G401 (cell line): ENCODE measurements around the gene CPN2. TPM values are rescaled to one million over a fixed set of nuclear protein-coding genes. Genes with fewer than 3 reads are reported as not detected.

Source experiments
- DNase-seq: peaks from one replicate; pipeline ENCODE4 v3.0.0-alpha.2; 2015; ENCODE audit warnings: low spot score
- in situ Hi-C: cut with HindIII; loops from 2 replicates; pipeline ENCODE4 v1.10.0; 2016; ENCODE audit warnings: low sequenced_read_pairs, mixed read lengths
- total RNA-seq: library from RNA; depleted of rRNA; stranded (reverse); fragments of >200 nt; shearing (Covaris generic); gene quantifications from 2 replicates; pipeline ENCODE4 v1.2.3, GENCODE V29; 2014

Gene CPN2
- total RNA-seq, 1 experiment from 2014 or later: not detected

- in situ Hi-C loops: no loop called here
- no peak for DNase-seq
Observed at GRCh38 chr3:194360568-194360967, 9.4 kb upstream of the CPN2 start.

DNA sequence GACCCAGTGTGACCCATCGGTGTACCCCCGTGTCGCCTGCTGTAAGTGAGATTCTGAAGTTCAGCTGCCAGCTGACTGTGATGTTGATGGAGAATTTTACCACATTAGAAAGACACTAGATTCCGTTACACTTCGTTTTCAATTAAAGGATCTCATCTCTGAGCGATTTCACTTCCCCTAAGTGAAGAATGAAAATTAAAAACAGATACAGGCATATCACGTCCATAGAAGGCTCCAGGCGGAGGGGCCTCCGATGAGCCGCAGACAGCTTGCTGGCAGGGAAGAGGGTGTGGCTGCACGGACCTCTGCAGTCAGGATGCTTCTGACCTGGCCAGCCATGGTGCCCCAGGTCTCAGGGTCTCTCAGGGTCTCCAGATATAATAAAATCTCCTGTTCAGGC lies 6.6 kb upstream of the CPN2 start:
- no peak for DNase-seq
- in situ Hi-C loops: no loop called here

DNA sequence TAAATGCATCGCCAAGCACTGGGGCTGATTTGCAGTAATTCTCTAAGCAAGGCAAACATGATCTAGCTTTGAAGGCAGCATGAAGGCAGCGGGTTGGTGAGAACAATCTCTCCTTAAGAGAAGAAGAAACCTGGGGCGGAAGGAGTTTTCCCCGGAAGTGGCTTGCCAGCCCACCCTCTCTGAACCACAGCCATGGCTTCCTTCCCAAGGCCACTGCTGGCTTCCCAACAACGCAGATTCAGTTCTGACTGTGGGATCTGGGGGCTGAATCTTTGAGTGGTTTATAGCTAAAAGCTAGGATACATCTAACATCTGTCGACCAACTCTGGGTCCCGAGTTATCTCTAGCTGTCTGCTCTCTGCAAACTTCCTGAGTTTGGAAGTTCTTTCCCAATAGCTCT lies 4.3 kb upstream of the CPN2 start:
- in situ Hi-C loops: no loop called here
- no peak for DNase-seq

DNA sequence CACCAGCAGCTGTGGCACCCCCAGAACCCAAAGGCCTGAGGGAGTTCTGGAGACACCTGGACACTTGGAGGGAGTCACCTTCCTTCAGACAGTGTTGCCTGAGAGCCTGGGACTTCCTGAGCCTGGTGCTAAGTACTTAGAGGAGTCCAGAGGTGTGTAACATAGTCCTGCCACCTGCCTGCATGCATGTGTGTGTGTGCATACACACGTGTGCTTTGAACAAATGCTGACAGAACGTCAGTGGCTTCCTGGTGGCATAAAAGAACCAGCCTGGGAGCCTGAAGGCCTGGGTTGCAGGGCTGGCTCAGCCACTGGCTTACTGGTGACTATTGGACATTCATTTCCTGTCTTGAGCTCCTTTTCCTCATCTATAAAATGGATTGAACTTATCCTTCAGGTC lies 3.2 kb upstream of the CPN2 start:
- in situ Hi-C loops: no loop called here
- no peak for DNase-seq

- in situ Hi-C loops: no loop called here
- DNase-seq: no peak
Observed at GRCh38 chr3:194352667-194353246, 1.6 kb upstream of the CPN2 start.

DNA sequence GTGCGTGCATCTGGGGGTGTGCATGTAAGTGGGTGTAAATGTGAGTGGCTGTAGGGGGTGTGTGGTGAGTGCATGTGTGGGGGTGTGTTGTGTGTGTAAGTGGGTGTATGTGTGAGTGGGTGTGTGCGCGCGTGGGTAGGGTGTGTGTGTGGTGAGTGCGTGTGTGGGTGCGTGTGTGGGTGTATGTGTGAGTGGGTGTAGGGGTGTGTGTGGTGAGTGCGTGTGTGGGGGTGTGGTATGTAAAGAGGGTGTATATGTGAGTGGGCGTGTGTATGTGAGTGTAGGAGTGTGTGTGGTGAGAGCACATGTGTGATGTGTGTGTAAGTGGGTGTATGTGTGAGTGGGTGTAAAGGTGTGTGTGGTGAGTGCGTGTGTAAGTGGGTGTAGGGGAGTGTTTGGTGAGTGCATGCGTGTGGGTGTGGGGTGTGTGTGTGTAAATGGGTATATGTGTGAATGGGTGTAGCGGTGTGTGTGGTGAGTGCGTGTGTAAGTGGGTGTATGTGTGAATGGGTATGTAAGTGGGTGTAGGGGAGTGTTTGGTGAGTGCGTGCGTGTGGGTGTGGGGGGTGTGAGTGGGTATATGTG lies 916 bp upstream of the CPN2 start:
- in situ Hi-C loops: no loop called here
- DNase-seq: no peak

DNA sequence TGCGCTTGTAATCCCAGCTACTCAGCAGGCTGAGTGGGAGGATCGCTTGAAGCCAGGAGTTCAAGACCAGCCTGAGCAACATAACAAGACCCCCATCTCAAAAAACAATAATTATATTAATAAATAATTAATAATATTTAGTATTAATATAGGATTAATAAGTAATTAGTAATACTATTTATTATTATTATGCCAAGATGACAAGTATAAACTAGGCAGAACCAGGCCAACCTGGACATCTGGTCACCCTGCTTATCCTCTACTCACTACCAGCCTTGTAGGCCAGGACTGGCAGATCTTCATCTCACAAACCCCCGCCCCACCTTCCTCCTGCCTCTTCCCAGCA lies 429 bp downstream of the CPN2 start:
- in situ Hi-C loops: no loop called here
- DNase-seq: no peak

GRCh38 chr3:194348354-194348753 lies 2.8 kb downstream of the CPN2 start:
- in situ Hi-C loops: no loop called here
- DNase-seq: no peak

DNA sequence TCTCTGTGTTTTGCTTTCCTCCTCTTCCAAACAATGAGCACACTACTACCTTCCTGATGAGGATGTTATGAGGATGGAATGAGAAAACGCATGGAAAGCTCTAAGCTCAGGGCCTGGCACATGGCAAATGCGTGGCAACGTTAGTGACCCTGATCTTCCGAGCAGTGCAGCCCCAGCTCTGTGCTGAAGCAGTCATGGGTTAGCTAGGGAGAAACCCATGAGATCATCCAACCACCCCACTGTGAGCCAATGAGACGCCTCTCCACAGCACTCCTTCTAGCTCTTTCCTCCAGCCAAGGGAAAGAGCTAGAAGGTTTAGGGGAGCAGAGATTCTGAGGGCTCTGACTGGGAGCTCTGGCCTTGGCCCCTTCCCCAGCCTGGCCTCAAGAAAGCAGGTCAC lies 4.5 kb downstream of the CPN2 start:
- in situ Hi-C loops: no loop called here
- DNase-seq: no peak

DNA sequence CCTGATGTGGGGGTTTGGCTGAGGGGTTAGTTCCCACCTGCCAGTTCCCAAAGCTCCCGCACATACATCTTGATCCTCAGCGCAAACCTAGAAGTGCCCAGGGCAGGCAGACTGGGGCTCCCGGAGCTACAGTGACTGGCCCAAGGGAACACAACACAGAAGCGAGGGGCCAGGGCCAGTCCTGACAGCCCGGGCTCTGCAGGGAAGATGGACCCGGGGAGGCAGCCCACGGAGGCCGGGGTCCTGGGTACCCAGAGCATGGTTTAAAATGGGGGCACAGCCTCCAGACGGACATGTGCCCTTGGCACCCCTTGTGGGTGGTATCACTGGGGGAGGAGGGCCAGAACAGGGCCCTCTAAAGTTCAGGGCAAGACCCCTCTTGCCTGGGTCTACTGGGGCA lies 5.1 kb downstream of the CPN2 start:
- no peak for DNase-seq
- in situ Hi-C loops: no loop called here

DNA sequence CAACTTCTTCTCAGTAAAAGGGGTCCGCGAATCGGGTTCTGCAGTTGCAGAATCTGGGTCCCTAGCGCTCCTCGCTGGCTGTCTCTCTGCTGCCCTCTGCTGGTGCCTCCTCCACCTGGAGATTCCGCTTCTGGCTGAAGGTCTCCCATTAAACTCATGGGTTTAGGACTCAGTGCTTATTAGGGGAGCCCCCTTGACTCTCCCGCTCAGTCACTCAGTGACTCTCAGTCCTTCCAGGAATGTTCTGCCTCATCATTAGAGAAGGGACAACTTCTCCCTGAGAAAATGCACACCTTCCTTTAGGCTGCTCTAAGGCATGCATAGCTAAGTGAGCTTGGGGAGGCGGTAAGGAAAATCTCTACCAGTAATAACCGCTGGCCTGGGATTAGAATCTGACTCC lies 7.1 kb downstream of the CPN2 start:
- in situ Hi-C loops: no loop called here
- peak; percentile 57 for DNase-seq

DNA sequence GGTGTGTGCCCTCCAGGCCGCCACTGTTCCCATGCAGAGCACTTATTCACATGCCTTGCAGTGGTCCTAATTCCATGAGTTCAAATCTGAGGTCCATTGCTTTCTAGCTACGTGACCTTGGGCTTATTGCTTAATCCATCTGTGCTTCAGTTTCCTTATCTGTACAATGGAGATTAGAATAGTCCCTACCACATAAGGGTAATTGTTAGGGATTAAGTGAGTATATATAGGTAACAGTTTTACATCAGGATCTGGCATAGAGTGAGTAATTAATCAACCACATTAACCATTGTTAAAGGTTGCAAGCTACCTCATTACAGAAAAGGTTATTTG lies 7.6 kb downstream of the CPN2 start:
- no peak for DNase-seq
- in situ Hi-C loops: no loop called here

- in situ Hi-C loops: no loop called here
- no peak for DNase-seq
Observed at GRCh38 chr3:194342861-194343560, 8.1 kb downstream of the CPN2 start.

GRCh38 chr3:194340757-194341400 lies 10.2 kb downstream of the CPN2 start:
- in situ Hi-C loops: no loop called here
- DNase-seq: no peak

GRCh38 chr3:194339840-194340239 lies 11.3 kb downstream of the CPN2 start:
- DNase-seq: no peak
- in situ Hi-C loops: no loop called here

GRCh38 chr3:194339356-194339755 lies 11.8 kb downstream of the CPN2 start:
- no peak for DNase-seq
- in situ Hi-C loops: no loop called here

DNA sequence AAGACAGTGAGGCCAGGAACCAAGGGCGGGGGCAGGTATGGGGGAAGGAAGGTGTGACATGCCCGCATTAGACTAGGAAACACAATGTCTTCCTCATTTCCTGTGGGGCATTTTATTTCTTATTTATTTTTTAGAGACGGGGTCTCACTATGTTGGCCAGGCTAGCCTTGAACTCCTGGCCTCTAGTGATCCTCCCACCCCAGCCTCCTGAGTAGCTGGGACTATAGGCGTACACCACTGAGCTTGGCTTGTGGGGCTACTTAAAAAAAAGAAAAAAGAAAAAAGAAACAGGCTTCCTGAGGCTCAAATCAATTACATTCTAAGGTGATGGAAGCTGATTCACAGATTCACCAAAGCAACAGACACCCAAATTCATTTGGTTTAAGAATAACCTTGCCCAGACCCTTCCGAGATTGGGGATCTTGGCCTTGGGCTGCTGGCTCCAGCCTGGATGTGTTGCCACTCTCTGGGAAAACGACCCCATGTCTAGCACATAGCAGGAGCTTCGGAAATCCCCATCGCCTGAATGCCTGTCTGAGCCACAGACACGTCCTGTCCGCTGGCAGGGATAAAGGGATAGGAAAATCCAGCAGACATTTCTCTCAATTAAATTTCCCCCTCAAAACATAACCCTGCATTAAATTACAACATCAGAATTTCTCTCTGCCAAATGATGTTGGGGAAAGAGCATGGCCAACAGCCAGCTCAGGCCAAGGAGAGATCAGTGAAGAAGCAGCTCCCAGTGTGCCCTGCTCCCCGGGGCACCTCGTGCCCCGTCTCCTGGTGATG lies 13.0 kb downstream of the CPN2 start:
- in situ Hi-C loops: no loop called here
- no peak for DNase-seq

GRCh38 chr3:194336601-194337355 lies 14.3 kb downstream of the CPN2 start:
- in situ Hi-C loops: no loop called here
- no peak for DNase-seq

DNA sequence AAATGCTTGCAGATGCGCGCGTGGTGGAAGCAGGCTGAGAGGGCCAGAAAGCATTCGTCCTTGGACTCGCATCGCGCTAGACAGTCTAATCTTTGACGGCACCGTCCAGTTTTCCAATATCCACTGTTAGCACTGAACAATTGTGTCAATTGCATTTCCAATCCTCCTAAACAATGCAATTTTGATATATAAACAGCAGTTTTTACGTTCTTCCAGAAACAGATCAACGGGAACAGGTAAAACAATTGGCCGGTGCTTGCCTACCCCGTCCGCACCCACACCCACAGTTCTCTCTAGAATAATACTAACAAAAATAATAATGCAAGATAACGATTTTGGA lies 17.2 kb downstream of the CPN2 start:
- no peak for DNase-seq
- in situ Hi-C loops: no loop called here
